H1 (cell line): ENCODE results near the gene MAP1LC3A. TPM values are rescaled to one million over a fixed set of nuclear protein-coding genes. Genes with fewer than 3 reads are reported as not detected.

ENCODE experiments used
- EZH2 ChIP-seq: fragments of 200-600 bp; sonication (generic); IDR thresholded peaks from 2 replicates; pipeline ENCODE4 v1.7.1; 2012; ENCODE audit warnings: low read depth, mild to moderate bottlenecking, moderate library complexity, low read length, inconsistent platforms; ENCODE audit not compliant: severe bottlenecking
- JUN ChIP-seq: IDR thresholded peaks from 2 replicates; pipeline ENCODE4 v1.6.1; 2011; ENCODE audit warnings: low read depth, mild to moderate bottlenecking, improper control_type of control experiment, low read length
- KDM1A ChIP-seq: fragments of 200-600, 300-600 bp; sonication (generic); IDR thresholded peaks from 2 replicates; pipeline ENCODE4 v1.7.1; 2016; ENCODE audit warnings: mild to moderate bottlenecking, low read length, borderline replicate concordance
- RBBP5 ChIP-seq: IDR thresholded peaks from 2 replicates; pipeline ENCODE4 v1.7.1; 2012; ENCODE audit warnings: low read depth, mild to moderate bottlenecking, inconsistent platforms, low read length, moderate library complexity, borderline replicate concordance
- polyA plus RNA-seq, 7 experiments: library from polyadenylated mRNA; depleted of rRNA in 3 of 7; stranded (reverse) in 5 of 7; unstranded in 2 of 7; fragments of >200 nt in 5 of 7; fragments of 200-250 nt in 2 of 7; gene quantifications; 1 replicate in 5 of 7; 2 replicates in 1 of 7; 4 replicates in 1 of 7; pipeline versions ENCODE4 v1.2.1 to v1.2.3, GENCODE V29; 2011 to 2013; ENCODE audit warnings: missing spikeins in 2 of 7, mixed read lengths in 2 of 7
- total RNA-seq: library from RNA; stranded (reverse); fragmentation: NEBNext Ultra II Directional; extraction: Animal tissue kit (Norgen Biotek cat#: 25700); gene quantifications from 2 replicates; pipeline ENCODE4 v1.2.1, GENCODE V29; 2021

The MAP1LC3A gene
- total and polyA plus RNA-seq, 2 of the 8 experiments (the other 6 are each of a cell fraction or from before 2014, with no cell fraction given): 5.0 to 6.1 TPM

- TF ChIP-seq EZH2 (no peak), KDM1A (no peak), RBBP5 (no peak), JUN (no peak)
Observed at GRCh38 chr20:34541917-34542316, 16.6 kb upstream of the MAP1LC3A start (continued).
